GM12874 (cell line): Measurements from ENCODE around the gene PRR36.

Experiments
- CTCF ChIP-seq: IDR thresholded peaks from 2 replicates; pipeline ENCODE4 v1.5.1; 2011; ENCODE audit warnings: low read depth, mild to moderate bottlenecking, control low read depth, low read length, moderate library complexity; ENCODE audit not compliant: insufficient read depth

Gene PRR36

GRCh38 chr19:7859831-7860713 is 14.1 kb downstream of the PRR36 start:
- TF ChIP-seq CTCF, result no peak

GRCh38 chr19:7858109-7858770 is 15.9 kb downstream of the PRR36 start:
- TF ChIP-seq CTCF, result no peak

GRCh38 chr19:7857727-7858108 is 16.5 kb downstream of the PRR36 start:
- no peak for TF ChIP-seq CTCF

GRCh38 chr19:7856679-7857663 is 17.2 kb downstream of the PRR36 start:
- no peak for TF ChIP-seq CTCF

- no peak for TF ChIP-seq CTCF
These were observed 18.0 kb downstream of the PRR36 start for GRCh38 chr19:7856109-7856591.

GRCh38 chr19:7855426-7856108 is 18.6 kb downstream of the PRR36 start:
- TF ChIP-seq CTCF, result no peak

- TF ChIP-seq CTCF, result no peak
These were observed 20.4 kb downstream of the PRR36 start for GRCh38 chr19:7853770-7854128.
